HepG2 (cell line): ENCODE results near the gene USP27X. TPM values are rescaled to one million over a fixed set of nuclear protein-coding genes. Genes with fewer than 3 reads are reported as not detected.

Experiments used
- ATF3 ChIP-seq: sonication (generic); formaldehyde crosslinking; IDR thresholded peaks from 2 replicates; pipeline ENCODE4 v1.4.0; 2020; ENCODE audit warnings: missing genetic modification reagents
- ELF4 ChIP-seq: sonication (generic); formaldehyde crosslinking; IDR thresholded peaks from 2 replicates; pipeline ENCODE4 v1.5.0; 2020; ENCODE audit warnings: missing genetic modification reagents, mild to moderate bottlenecking, moderate library complexity, borderline replicate concordance
- KMT2A ChIP-seq: sonication (generic); formaldehyde crosslinking; IDR thresholded peaks from 2 replicates; pipeline ENCODE4 v1.4.0; 2020; ENCODE audit warnings: missing genetic modification reagents
- MED1 ChIP-seq: sonication (generic); formaldehyde crosslinking; IDR thresholded peaks from 2 replicates; pipeline ENCODE4 v1.4.0; 2020; ENCODE audit warnings: missing genetic modification reagents
- NCOR1 ChIP-seq: fragments of 200-600 bp; sonication (generic); IDR thresholded peaks from 2 replicates; pipeline ENCODE4 v1.7.0; 2017; ENCODE audit warnings: antibody characterized with exemption, low read length, borderline replicate concordance
- SIX1 ChIP-seq: sonication (generic); formaldehyde crosslinking; IDR thresholded peaks from 2 replicates; pipeline ENCODE4 v1.4.0; 2020; ENCODE audit warnings: missing genetic modification reagents, borderline replicate concordance
- SOX13 ChIP-seq, 3 experiments: fragments of 450-650 bp in 1 of 3; sonication (generic) in 1 of 3; formaldehyde crosslinking in 1 of 3; IDR thresholded peaks in 2 of 3; conservative IDR thresholded peaks in 1 of 3; 2 replicates each; pipeline versions ENCODE4 v1.5.0 to v1.6.1; 2016 to 2020; ENCODE audit warnings: antibody characterized with exemption in 1 of 3, mild to moderate bottlenecking in 1 of 3, missing compliant biosample characterization in 1 of 3, missing genetic modification reagents in 1 of 3, moderate library complexity in 1 of 3
- ZMAT3 ChIP-seq: sonication (generic); formaldehyde crosslinking; conservative IDR thresholded peaks from 2 replicates; pipeline ENCODE4 v1.7.0; 2021; ENCODE audit warnings: missing genetic modification reagents
- ZNF121 ChIP-seq: sonication (generic); formaldehyde crosslinking; IDR thresholded peaks from 2 replicates; pipeline ENCODE4 v1.5.0; 2020; ENCODE audit warnings: mild to moderate bottlenecking, missing genetic modification reagents
- ZNF329 ChIP-seq: sonication (generic); formaldehyde crosslinking; IDR thresholded peaks from 2 replicates; pipeline ENCODE4 v1.9.0; 2021; ENCODE audit warnings: low read depth, mild to moderate bottlenecking, missing genetic modification reagents
- ZNF451 ChIP-seq: sonication (generic); formaldehyde crosslinking; IDR thresholded peaks from 2 replicates; pipeline ENCODE4 v1.5.0; 2020; ENCODE audit warnings: mild to moderate bottlenecking, missing genetic modification reagents
- polyA plus RNA-seq, 8 experiments: library from polyadenylated mRNA; depleted of rRNA in 3 of 8; stranded (reverse) in 7 of 8; unstranded in 1 of 8; fragments of >200 nt; fragmentation: Illumina TruSeq in 4 of 8; extraction: Trizol in 4 of 8; gene quantifications; 2 replicates each; pipeline versions ENCODE4 v1.2.1 to v1.2.3, GENCODE V29; 2011 to 2016; ENCODE audit warnings: low read depth in 4 of 8, missing spikeins in 1 of 8, mixed read lengths in 1 of 8; ENCODE audit not compliant: insufficient read depth in 1 of 8
- total RNA-seq, 5 experiments: library from RNA; depleted of rRNA; stranded (reverse); fragments of >200 nt; fragmentation: Illumina TruSeq; extraction: Trizol; gene quantifications; 2 replicates each; pipeline ENCODE4 v1.2.3, GENCODE V29; 2016; ENCODE audit warnings: low read depth in 1 of 5
- TF ChIP-seq, protein P1 (sequence below): sonication (generic); formaldehyde crosslinking; IDR thresholded peaks from 2 replicates; pipeline ENCODE4 v1.4.0; 2020; ENCODE audit warnings: missing genetic modification reagents
- TF ChIP-seq, protein P2 (sequence below): sonication (generic); formaldehyde crosslinking; IDR thresholded peaks from 2 replicates; pipeline ENCODE4 v1.4.0; 2020; ENCODE audit warnings: mild to moderate bottlenecking, missing genetic modification reagents

Gene USP27X
- total and polyA plus RNA-seq, 2 of the 13 experiments (the other 11 are each of a cell fraction or from before 2014, with no cell fraction given), result 7.2 to 9.7 TPM

- TF ChIP-seq, protein P1, sequence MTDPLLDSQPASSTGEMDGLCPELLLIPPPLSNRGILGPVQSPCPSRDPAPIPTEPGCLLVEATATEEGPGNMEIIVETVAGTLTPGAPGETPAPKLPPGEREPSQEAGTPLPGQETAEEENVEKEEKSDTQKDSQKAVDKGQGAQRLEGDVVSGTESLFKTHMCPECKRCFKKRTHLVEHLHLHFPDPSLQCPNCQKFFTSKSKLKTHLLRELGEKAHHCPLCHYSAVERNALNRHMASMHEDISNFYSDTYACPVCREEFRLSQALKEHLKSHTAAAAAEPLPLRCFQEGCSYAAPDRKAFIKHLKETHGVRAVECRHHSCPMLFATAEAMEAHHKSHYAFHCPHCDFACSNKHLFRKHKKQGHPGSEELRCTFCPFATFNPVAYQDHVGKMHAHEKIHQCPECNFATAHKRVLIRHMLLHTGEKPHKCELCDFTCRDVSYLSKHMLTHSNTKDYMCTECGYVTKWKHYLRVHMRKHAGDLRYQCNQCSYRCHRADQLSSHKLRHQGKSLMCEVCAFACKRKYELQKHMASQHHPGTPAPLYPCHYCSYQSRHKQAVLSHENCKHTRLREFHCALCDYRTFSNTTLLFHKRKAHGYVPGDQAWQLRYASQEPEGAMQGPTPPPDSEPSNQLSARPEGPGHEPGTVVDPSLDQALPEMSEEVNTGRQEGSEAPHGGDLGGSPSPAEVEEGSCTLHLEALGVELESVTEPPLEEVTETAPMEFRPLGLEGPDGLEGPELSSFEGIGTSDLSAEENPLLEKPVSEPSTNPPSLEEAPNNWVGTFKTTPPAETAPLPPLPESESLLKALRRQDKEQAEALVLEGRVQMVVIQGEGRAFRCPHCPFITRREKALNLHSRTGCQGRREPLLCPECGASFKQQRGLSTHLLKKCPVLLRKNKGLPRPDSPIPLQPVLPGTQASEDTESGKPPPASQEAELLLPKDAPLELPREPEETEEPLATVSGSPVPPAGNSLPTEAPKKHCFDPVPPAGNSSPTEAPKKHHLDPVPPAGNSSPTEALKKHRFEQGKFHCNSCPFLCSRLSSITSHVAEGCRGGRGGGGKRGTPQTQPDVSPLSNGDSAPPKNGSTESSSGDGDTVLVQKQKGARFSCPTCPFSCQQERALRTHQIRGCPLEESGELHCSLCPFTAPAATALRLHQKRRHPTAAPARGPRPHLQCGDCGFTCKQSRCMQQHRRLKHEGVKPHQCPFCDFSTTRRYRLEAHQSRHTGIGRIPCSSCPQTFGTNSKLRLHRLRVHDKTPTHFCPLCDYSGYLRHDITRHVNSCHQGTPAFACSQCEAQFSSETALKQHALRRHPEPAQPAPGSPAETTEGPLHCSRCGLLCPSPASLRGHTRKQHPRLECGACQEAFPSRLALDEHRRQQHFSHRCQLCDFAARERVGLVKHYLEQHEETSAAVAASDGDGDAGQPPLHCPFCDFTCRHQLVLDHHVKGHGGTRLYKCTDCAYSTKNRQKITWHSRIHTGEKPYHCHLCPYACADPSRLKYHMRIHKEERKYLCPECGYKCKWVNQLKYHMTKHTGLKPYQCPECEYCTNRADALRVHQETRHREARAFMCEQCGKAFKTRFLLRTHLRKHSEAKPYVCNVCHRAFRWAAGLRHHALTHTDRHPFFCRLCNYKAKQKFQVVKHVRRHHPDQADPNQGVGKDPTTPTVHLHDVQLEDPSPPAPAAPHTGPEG, result 0 out of 2 replicates have a peak, but pooled peaks have one; percentile 51
- no peak for TF ChIP-seq ELF4 (CRISPR knock-in tag)
- peak; percentile 7; the same call in 1 of the 2 replicates for TF ChIP-seq MED1 (CRISPR knock-in tag)
- TF ChIP-seq ZNF329, result no peak
- peak; percentile 65; the same call in 1 of the 2 replicates for TF ChIP-seq NCOR1
- TF ChIP-seq ATF3, result no peak
- no peak for TF ChIP-seq ZNF451
- no peak for TF ChIP-seq SIX1
- TF ChIP-seq KMT2A, result no peak; the same call in 1 of the 2 replicates
- TF ChIP-seq, protein P2, sequence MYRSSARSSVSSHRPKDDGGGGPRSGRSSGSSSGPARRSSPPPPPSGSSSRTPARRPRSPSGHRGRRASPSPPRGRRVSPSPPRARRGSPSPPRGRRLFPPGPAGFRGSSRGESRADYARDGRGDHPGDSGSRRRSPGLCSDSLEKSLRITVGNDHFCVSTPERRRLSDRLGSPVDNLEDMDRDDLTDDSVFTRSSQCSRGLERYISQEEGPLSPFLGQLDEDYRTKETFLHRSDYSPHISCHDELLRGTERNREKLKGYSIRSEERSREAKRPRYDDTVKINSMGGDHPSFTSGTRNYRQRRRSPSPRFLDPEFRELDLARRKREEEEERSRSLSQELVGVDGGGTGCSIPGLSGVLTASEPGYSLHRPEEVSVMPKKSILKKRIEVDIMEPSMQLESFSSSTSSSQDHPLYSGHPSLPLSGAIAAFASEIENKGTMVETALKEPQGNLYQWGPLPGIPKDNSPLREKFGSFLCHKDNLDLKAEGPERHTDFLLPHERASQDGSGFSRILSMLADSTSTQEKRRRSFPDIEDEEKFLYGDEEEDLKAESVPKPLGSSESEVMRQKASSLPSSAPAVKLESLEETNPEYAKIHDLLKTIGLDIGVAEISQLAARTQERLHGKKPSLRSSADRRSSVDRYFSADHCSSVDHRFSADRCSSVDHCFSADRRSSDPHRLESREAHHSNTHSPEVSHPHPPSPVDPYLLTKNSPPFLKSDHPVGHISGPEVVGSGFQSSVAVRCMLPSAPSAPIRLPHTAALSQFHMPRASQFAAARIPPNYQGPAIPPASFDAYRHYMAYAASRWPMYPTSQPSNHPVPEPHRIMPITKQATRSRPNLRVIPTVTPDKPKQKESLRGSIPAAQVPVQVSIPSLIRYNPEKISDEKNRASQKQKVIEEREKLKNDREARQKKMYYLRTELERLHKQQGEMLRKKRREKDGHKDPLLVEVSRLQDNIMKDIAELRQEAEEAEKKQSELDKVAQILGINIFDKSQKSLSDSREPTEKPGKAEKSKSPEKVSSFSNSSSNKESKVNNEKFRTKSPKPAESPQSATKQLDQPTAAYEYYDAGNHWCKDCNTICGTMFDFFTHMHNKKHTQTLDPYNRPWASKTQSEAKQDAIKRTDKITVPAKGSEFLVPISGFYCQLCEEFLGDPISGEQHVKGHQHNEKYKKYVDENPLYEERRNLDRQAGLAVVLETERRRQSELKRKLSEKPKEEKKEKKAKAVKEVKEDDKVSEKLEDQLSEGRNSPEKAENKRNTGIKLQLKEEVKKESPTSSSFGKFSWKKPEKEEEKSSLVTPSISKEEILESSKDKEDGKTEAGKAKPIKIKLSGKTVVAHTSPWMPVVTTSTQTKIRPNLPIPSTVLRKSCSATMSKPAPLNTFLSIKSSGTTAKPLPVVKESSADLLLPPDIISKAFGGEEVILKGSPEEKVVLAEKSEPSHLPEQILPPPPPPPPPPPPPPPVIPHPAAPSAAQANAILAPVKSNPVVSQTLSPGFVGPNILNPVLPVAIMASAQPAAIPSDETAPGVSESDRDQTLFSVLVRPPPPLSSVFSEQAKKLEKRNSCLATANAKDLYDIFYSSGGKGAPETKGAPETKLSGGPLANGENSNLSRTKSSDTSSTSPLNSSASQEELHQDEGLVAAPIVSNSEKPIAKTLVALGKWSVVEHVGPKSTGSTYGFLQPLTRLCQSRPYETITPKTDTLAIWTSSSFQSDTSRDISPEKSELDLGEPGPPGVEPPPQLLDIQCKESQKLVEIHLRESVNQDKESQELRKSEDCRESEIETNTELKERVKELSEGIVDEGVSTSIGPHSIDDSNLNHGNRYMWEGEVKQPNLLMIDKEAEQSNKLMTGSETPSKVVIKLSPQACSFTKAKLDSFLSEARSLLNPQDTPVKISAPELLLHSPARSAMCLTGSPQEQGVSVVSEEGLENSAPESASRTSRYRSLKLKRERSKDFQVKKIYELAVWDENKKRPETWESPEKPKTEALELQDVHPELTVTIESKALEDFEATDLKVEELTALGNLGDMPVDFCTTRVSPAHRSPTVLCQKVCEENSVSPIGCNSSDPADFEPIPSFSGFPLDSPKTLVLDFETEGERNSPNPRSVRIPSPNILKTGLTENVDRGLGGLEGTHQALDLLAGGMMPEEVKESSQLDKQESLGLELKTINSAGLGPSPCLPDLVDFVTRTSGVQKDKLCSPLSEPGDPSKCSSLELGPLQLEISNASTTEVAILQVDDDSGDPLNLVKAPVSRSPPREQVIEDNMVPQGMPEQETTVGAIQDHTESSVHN (CRISPR knock-in tag), result no peak
- TF ChIP-seq ZNF121, result no peak
- 0 out of 2 replicates have a peak, but pooled peaks have one; percentile 48 for TF ChIP-seq ZMAT3 (CRISPR knock-in tag)
- TF ChIP-seq SOX13 (IDR thresholded peaks at IDR 0.05), result 0 out of 2 replicates have a peak, but pooled peaks have one; percentile 17
- TF ChIP-seq SOX13 (CRISPR knock-in tag; conservative IDR thresholded peaks at IDR 0.05 in 1 of 2, IDR thresholded peaks at IDR 0.05 in 1 of 2), result peak in 1 of 2 experiments; percentile 16; a peak in 1 of 4 replicates
These were observed at the start of gene USP27X (continued) for GRCh38 chrX:49878834-49879655.
